Neural cell (in vitro differentiated cells): Measurements from ENCODE around the gene CRYBB2. TPM values are rescaled to one million over a fixed set of nuclear protein-coding genes. Genes with fewer than 3 reads are reported as not detected.

Experiments
- H2AFZ ChIP-seq: fragments of 200-600, 300-800 bp; sonication (generic), shearing (Covaris generic); 2 replicates; pipeline ENCODE4 v1.6.0; 2014; ENCODE audit warnings: low read depth, mild to moderate bottlenecking, antibody characterized with exemption, low read length, moderate library complexity
- H3F3A ChIP-seq: fragments of 200-600 bp; shearing (Covaris generic); 2 replicates; pipeline ENCODE4 v1.6.1; 2016; ENCODE audit warnings: mild to moderate bottlenecking, moderate library complexity, mixed read lengths, antibody characterized with exemption, low read length; ENCODE audit not compliant: insufficient read depth, poor library complexity, severe bottlenecking
- H3K27ac ChIP-seq: fragments of 200-600, 300-800 bp; sonication (generic), shearing (Covaris generic); 2 replicates; pipeline ENCODE4 v1.5.1; 2014; ENCODE audit warnings: mild to moderate bottlenecking, low read length, moderate library complexity
- H3K27me3 ChIP-seq: fragments of 300-800, 200-600 bp; sonication (generic), shearing (Covaris generic); 2 replicates; pipeline ENCODE4 v1.6.0; 2014; ENCODE audit warnings: mild to moderate bottlenecking, low read depth, low read length, moderate library complexity; ENCODE audit not compliant: insufficient read depth
- H3K36me3 ChIP-seq: fragments of 300-800, 200-600 bp; sonication (generic), shearing (Covaris generic); 2 replicates; pipeline ENCODE4 v1.5.1; 2014; ENCODE audit warnings: mild to moderate bottlenecking, antibody characterized with exemption, low read length, moderate library complexity; ENCODE audit not compliant: insufficient read depth
- H3K4me2 ChIP-seq: fragments of 300-800, 200-600 bp; sonication (generic), shearing (Covaris generic); 2 replicates; pipeline ENCODE4 v1.6.0; 2014; ENCODE audit warnings: mild to moderate bottlenecking, low read length
- H3K4me3 ChIP-seq: fragments of 300-800, 200-600 bp; sonication (generic), shearing (Covaris generic); 2 replicates; pipeline ENCODE4 v1.5.1; 2014; ENCODE audit warnings: mild to moderate bottlenecking, low read length, moderate library complexity
- H3K79me2 ChIP-seq: fragments of 200-600 bp; shearing (Covaris generic); replicated peaks from 2 replicates; pipeline ENCODE4 v1.6.0; 2014; ENCODE audit warnings: mild to moderate bottlenecking, low read length, moderate library complexity; ENCODE audit not compliant: insufficient read depth
- H3K9ac ChIP-seq: fragments of 300-800, 200-600 bp; sonication (generic), shearing (Covaris generic); 2 replicates; pipeline ENCODE4 v1.6.1; 2016; ENCODE audit warnings: mild to moderate bottlenecking, low read length, mixed read lengths
- H3K9me2 ChIP-seq: fragments of 200-600 bp; shearing (Covaris generic); 2 replicates; pipeline ENCODE4 v1.6.1; 2016; ENCODE audit warnings: mild to moderate bottlenecking, low read length, mixed read lengths; ENCODE audit not compliant: insufficient read depth
- H3K9me3 ChIP-seq: fragments of 200-600, 300-800 bp; sonication (generic), shearing (Covaris generic); 2 replicates; pipeline ENCODE4 v1.6.1; 2016; ENCODE audit warnings: mild to moderate bottlenecking, mixed run types, low read length, moderate library complexity, mixed read lengths
- H4K20me1 ChIP-seq: fragments of 200-600 bp; shearing (Covaris generic); 2 replicates; pipeline ENCODE4 v1.6.1; 2016; ENCODE audit warnings: mild to moderate bottlenecking, mixed run types; ENCODE audit not compliant: insufficient read depth
- CTCF ChIP-seq: fragments of 450-650 bp; IDR thresholded peaks from 2 replicates; pipeline ENCODE4 v1.5.1; 2014; ENCODE audit warnings: antibody characterized with exemption, mild to moderate bottlenecking, moderate library complexity; ENCODE audit not compliant: poor library complexity, severe bottlenecking
- EP300 ChIP-seq: fragments of 450-650 bp; conservative IDR thresholded peaks from 2 replicates; pipeline ENCODE4 v1.6.1; 2014; ENCODE audit warnings: antibody characterized with exemption, mild to moderate bottlenecking, moderate library complexity; ENCODE audit not compliant: poor library complexity, severe bottlenecking
- EZH2 ChIP-seq: fragments of 200-600, 300-800 bp; shearing (Covaris generic), sonication (generic); IDR thresholded peaks from 2 replicates; pipeline ENCODE4 v1.6.1; 2014; ENCODE audit warnings: antibody characterized with exemption, low read length, borderline replicate concordance, mild to moderate bottlenecking; ENCODE audit not compliant: insufficient read depth, poor library complexity, severe bottlenecking
- MXI1 ChIP-seq: fragments of 450-650 bp; conservative IDR thresholded peaks from 2 replicates; pipeline ENCODE4 v1.6.1; 2014; ENCODE audit warnings: antibody characterized with exemption, mild to moderate bottlenecking; ENCODE audit not compliant: poor library complexity, severe bottlenecking
- POLR2AphosphoS5 ChIP-seq: IDR thresholded peaks from 2 replicates; pipeline ENCODE4 v1.6.1; 2012
- RAD21 ChIP-seq: fragments of 450-650 bp; conservative IDR thresholded peaks from 2 replicates; pipeline ENCODE4 v1.6.1; 2014; ENCODE audit warnings: antibody characterized with exemption, mild to moderate bottlenecking, moderate library complexity
- REST ChIP-seq: IDR thresholded peaks from 2 replicates; pipeline ENCODE4 v1.6.1; 2012; ENCODE audit warnings: borderline replicate concordance
- SMC3 ChIP-seq: fragments of 450-650 bp; conservative IDR thresholded peaks from 2 replicates; pipeline ENCODE4 v1.6.1; 2014; ENCODE audit warnings: antibody characterized with exemption, mild to moderate bottlenecking, moderate library complexity; ENCODE audit not compliant: poor library complexity
- TAF1 ChIP-seq: IDR thresholded peaks from 2 replicates; pipeline ENCODE4 v1.6.1; 2012; ENCODE audit warnings: low read depth
- polyA plus RNA-seq: library from polyadenylated mRNA; depleted of rRNA; stranded (reverse); fragments of >200 nt; gene quantifications from 2 replicates; pipeline ENCODE4 v1.2.3, GENCODE V29; 2014

CRYBB2 gene
- polyA plus RNA-seq, 1 donor from 2014 or later: not detected

- no peaks in the 10 kb centered on the region for H3K9me3 ChIP-seq
- no peak overlapping the region for H3K9ac ChIP-seq
- H3K4me3 ChIP-seq: no peak overlapping the region
- no peaks in the 10 kb centered on the region for H3F3A ChIP-seq
- H3K27me3 ChIP-seq: no peaks in the 10 kb centered on the region
- H4K20me1 ChIP-seq: no peaks in the 10 kb centered on the region
- TF ChIP-seq SMC3 (no peak), REST (no peak), MXI1 (no peak)
- H3K36me3 ChIP-seq: no peaks in the 10 kb centered on the region
- H3K27ac ChIP-seq: no peak overlapping the region
- H3K79me2 ChIP-seq: no peaks in the 10 kb centered on the region
- H3K4me2 ChIP-seq: no peak overlapping the region
- H2AFZ ChIP-seq: no peak overlapping the region
- no peaks in the 10 kb centered on the region for H3K9me2 ChIP-seq
Observed at GRCh38 chr22:25206998-25207397, 12.4 kb upstream of the CRYBB2 start.

GRCh38 chr22:25207553-25208157 lies 11.8 kb upstream of the CRYBB2 start:
- Histone ChIP-seq H4K20me1 (no peaks in the 10 kb centered on the region), H3K9ac (no peak overlapping the region), H3K27ac (no peak overlapping the region), H3K79me2 (no peaks in the 10 kb centered on the region), H3K36me3 (no peaks in the 10 kb centered on the region), H3F3A (no peaks in the 10 kb centered on the region), H2AFZ (no peak overlapping the region), H3K9me3 (no peaks in the 10 kb centered on the region), H3K4me3 (no peak overlapping the region), H3K4me2 (no peak overlapping the region), H3K9me2 (no peaks in the 10 kb centered on the region), H3K27me3 (no peaks in the 10 kb centered on the region)
- no peak for TF ChIP-seq REST
- TF ChIP-seq TAF1: no peak
- no peak for TF ChIP-seq EZH2
- TF ChIP-seq MXI1: no peak
- TF ChIP-seq EP300: no peak
- no peak for TF ChIP-seq RAD21
- no peak for TF ChIP-seq CTCF
- no peak for TF ChIP-seq SMC3
- no peak for TF ChIP-seq POLR2AphosphoS5
